HG03439 (cell line): ENCODE measurements around the gene ADGRF1.
"Not testable (repeated sequence)": the region's sequence is repeated elsewhere in the genome, so short reads cannot be mapped to it uniquely, and the experiment has no call there.

Experiments
- ATAC-seq: cut with Tn5 transposase; IDR thresholded peaks from one replicate; pipeline ENCODE4 v1.9.1; 2021; ENCODE audit warnings: mild to moderate bottlenecking, moderate library complexity; ENCODE audit not compliant: unreplicated experiment

The ADGRF1 gene

DNA sequence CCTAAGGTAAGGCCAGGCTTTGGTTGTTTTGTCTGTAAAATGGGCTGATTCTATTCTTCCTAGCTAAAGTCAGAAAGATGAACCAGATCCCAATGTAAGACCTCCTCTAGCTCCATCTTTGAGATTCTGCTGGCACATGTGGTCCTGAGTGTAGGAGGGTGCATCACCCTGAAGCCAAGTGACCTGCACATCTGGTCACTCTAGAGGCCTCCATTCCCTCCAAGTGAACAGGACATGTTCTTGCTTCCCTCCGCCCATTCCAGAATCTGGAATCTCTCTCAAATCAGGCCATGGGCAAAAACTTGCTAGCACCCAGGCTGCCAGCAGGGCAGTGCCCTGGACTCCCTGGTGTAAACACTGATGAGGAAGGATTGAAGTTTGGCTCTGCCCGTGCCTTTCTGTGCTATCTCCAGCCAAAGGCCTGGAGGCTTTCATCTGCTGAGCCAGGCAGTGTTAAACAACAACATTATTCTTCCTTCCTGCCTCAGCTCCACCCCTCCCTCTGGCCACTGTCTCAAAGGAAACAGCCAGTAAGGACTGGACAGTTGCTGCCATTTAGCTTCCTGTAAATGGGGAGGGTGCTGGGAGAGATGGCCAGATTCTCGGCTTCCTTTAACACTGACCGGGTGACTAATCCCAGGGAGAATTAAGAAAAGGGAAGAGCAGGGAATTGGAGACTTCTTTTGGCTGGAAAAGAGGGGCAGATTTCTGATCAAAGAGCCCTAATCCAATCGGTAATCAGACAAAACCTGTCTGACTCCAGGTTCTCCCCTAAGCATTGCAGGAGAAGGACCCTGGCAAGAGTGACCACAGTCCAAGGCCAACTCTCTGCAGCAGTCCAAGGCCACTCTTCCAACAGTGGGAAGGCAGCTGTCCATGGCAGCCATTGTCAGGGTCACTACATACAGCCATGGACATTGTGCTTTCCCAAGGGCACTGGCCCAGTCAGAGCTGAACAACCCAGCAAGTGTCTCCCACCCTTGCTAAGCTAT is 19.5 kb upstream of the ADGRF1 start:
- ATAC-seq = no peak

DNA sequence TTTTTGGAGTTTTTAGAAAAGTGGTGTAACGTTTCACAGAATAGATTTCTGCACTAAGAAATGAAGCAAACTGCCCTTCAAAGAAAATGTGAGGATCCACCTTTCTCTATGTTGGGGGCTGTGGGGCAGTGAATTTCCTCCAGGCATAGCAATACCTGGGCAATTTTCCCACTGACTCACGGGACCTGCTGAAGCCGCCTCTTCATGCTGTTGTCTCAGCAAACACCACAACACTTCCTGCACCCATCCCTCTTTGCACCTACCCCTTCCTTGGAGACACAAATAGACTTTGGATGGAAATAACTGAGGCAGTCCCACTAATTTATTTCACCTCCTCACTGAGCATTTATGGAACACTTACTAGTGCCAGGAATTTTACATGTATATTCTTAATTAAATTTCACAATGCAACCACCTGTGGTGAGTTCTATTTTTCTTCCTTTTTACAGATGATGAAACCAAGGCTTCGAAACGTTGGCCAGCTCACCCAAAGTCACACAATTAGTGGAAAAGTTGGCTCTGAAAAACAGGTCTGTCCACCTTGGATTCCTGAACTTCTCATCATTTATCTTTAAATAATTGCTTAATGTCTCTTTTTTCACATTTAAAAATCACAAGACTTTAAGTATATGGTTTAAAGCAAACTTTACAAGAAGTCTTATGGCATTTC is 17.2 kb upstream of the ADGRF1 start:
- no peak for ATAC-seq

DNA sequence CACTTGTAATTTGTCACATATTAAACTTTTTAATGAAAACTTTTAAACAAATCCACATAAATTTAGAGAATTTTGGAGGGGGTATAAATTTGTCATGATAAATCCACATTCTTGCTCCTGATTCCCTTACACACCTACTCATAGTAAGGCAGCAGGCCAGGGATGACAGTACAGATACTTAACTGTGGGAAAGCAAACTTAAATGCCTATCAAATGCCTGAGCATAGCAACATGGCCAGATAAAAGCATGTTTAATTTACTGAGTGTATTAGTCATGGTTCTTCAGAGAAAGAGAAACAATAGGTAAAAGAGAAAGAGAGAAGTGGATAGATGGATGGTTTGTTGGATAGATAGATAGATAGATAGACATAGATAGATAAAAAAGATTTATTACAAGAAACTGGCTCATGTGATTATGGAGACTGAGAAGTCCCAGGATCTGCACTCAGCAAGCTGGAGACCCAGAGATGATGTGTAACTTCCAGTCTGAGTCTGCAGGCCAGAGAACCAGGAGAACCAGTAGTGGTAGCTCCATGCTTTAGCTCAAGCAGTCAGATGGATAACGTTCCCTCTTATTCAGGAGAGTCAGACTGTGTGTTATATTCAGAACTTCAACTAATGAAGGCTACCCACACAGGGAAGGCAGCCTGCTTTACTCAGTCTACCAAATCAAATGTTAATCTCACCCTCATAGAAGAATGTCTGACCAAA is 15.9 kb upstream of the ADGRF1 start:
- ATAC-seq = no peak

DNA sequence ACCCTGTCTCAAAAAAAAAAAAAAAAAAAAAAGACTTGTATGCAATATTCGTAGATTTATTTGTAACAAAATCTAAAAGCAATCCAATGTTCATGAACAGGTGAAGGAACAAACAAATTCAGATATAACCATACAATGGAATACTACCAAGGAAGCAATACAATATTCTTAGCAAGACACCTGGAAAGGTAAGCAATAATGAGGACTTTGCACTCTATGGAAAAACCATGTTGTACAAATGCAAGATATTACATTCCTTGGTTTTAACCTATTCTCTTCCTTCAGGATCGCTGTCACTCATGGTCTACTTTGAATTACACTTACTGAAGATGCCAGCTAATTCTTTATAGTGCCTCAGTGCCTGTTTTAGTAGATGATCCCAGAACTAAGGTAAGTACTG is 14.7 kb upstream of the ADGRF1 start:
- no peak for ATAC-seq

DNA sequence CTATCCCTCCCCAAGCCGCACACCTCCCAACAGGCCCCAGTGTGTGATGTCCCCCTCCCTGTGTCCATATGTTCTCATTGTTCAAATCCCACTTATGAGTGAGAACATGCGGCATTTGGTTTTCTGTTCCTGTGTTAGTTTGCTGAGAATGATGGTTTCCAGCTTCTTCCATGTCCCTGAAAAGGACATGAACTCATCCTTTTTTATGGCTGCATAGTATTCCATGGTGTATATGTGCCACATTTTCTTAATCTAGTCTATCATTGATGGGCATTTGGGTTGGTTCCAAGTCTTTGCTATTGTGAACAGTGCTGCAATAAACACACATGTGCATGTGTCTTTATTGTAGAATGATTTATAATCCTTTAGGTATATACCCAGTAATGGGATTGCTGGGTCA is 12.2 kb upstream of the ADGRF1 start:
- ATAC-seq = not testable (repeated sequence)

DNA sequence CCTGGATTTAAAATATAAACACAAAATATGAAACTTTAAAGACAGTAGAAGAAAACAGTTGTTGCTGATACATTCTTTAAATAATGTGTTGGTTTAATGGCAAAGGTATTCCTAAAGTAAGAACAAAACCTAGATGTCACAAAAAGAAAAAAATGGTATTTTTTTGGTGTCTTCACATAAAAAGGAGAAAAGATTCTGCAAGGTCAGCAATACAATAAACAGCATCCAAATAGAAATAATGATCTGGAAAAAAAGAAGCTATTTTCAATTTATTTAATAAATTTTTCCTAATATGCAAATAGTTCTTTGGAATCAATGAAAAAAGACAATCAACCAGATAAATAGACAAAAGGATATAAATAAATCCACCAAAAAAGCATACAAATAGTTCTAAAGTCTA is 6.5 kb upstream of the ADGRF1 start:
- ATAC-seq = no peak

DNA sequence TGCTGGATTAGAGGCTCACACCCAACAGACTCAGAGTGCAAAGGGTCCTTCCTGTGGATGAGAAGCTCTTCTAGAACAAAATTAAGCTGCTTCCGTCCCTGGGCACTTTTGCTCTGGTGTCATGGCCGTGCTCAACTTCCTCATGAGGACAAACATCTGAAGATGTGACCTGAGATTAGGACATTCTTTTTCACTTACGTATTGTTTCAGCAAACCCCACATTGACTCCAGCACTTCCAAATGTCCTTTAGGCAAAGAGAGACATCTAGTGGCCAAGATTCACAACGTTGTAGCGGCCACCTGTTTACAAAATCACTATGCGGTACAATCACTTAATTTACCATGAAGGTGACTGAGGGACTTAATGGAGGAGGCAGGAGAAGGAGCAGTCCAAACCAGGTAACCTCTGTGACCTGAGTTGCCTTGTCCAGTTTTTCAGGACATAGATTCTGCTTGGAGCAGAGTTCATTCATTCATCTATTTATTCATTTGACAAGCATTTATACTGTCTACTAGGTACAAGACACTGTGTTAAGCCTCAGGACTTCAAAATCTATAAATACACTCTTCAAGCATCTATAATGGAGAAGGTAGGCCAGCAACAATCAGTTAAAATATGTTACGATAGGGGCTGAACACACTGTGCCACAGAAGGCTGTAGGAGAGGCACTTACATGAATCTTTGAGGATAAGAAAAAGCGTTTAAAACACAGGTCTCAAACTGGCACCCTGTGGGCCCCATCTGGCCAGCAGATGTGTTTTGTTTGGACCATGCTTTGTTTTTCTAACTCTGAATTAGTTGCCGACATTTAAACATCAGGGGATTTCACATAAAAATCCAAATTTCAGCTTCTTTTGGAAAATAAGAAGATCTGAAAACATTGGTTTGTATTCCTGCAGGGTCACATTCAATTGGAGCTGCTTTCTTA is 5.6 kb upstream of the ADGRF1 start:
- ATAC-seq = peak; percentile 86

DNA sequence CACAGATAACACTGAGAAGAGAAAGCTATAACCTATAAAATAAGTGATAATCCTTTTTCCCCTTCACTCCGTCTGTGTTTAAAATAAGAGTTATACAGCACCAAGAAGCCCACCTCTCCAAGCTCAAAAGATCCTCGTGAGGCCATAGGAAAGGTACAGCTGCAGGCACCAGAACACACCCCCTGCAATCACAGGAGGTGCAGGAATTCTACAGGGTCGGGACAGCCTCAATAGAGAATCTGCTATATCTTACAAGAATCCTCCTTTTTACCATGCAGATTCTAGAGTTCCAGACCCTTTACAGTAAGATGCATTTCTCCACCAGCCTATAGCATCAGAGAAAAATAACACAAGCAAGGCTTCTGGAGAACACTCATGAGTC is 5.0 kb upstream of the ADGRF1 start:
- ATAC-seq = peak; percentile 16

DNA sequence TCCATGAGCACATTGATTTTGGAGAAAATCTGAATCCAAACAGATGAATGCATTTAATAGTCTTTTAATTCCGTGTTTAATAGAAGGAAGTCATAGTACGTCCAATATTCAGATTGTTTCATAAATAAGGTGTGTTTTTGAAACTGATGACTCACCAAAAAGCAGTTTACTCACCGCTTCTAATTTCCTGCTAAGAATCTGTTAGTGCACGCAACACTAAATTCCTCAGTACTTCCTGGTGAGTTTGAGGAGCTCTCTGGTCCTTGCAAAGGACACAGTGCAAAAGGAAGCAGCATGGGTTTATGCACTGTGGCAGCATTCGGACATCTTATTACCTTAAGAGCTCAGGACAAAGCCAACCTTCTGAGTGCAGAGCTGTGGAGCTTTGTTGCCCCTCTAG is 2.3 kb upstream of the ADGRF1 start:
- no peak for ATAC-seq

DNA sequence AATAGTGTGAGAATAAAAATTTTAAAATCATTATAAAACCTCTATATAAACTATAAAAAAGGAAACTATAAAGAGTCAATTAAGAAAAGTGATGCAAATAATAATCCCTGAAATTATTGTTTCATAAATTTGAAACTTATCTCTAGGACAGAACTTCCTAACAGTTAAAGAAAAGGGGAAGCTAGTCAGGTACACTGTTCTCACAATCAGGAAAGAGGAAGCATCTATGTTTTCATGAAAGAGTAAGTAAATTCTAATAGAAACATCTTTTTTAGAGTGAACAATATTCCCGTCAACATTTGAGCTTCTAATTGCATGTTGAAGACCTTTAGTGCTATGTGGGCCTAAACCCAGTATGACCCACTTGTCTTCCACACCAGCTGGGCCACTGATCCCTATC is 1.2 kb upstream of the ADGRF1 start:
- ATAC-seq = no peak

DNA sequence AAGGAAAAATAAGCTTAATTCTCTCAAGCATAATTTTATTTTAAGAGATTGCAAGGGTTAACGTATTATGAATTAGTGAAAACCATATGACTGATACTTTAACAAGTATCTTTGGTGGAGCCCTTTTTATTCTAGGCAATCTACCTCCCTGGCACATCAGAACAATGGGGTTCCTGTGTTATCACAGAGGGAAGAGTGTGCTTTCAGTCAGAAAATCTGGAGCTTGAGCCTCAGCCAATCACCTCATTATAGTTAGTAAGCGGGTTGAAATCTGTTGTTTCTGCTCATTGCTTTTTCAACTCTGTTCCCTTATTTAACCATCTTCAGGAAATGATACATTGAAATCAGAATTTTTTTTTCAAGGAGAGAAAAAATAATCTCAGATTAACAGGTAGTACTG is 391 bp downstream of the ADGRF1 start:
- ATAC-seq = no peak

DNA sequence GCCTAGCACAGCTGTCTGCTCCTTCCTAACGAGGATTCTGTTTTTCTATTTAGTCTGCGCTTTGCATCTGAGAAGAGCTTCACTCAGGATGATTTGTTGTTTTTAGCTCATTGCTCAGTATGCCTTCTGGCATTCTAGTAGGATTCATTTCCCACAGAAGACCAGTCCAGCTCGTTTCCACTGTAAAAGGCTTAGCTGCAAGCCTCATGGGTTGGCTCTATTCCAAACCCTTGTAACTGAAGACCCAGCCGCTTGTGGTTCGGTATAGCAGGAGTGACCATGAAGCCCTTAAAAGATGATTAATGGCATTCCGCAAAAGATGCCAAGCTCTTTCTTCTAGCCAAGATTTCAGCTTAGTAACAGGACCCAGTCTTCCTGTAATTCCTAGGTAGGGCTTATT is 7.2 kb downstream of the ADGRF1 start:
- ATAC-seq = no peak

DNA sequence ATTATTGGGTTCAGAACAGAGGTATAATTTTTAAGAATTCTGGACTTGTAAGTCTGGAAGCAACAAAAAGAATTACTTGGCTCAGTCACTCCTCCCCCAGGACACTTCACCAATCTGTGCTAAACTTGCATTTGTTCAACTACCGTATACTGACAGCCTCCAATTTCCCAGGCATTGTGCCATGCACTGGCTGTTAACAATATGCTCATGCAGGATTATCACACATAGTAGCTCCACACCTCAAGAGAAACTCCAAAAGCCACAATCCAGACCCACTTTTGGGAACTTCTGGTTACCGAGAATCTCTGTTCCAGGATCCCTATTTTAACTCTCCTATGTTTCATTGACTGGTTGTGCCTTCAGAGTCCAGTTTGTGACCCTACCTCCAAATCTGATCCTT is 7.7 kb downstream of the ADGRF1 start:
- ATAC-seq = no peak

DNA sequence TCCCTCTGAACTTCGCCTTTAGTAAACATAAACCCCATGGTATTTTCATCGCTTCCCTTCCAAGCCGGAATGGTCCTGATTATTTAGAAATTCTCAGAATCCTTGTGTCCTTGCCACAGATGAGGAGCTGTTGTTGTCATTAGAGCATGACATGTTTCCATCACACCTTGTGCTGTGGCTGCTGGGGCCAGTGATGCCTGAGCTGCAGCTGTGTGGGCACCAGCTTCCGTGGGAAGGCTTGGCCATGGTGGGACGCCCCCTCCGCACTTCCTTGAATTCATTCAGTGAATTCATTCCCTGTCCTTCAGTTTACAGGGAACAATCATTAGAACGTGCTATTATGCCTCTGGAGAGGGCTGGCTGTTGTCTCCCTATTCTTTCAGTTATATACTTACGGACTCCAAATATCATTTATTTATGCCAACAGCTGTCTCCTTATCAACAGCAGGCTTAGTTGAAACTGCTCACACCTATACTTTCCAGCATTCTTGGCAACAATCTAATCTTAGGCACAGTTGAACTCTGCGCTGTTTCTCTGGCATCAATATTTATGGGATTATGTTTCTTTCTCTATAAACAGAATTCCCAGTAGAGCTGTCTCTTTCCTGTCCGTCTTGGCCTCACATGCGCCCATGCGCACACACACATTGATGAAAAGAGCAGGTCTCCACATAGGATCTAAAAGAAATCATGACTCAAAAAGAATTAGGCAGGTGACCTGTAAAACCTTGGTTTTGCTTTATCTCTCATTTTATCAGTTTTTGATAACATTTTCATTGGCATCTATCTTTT is 9.0 kb downstream of the ADGRF1 start:
- no peak for ATAC-seq

DNA sequence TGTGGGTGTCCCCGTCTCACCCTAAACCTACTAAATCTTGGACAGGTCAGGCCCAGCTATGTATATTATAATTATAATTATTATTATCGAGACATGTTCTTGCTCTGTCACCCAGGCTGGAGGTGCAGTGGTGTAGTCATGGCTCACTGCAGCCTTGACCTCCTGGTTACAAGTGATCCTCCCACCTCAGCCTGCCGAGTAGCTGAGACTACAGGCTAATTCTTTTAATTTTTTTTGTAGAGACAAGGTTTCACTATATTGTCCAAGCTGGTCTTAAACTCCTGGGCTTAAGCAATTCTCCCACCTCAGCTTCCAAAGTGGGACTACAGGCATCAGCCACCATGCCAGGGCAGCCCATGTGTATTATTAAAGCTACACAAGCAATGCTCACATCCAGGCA is 10.5 kb downstream of the ADGRF1 start:
- ATAC-seq = no peak

DNA sequence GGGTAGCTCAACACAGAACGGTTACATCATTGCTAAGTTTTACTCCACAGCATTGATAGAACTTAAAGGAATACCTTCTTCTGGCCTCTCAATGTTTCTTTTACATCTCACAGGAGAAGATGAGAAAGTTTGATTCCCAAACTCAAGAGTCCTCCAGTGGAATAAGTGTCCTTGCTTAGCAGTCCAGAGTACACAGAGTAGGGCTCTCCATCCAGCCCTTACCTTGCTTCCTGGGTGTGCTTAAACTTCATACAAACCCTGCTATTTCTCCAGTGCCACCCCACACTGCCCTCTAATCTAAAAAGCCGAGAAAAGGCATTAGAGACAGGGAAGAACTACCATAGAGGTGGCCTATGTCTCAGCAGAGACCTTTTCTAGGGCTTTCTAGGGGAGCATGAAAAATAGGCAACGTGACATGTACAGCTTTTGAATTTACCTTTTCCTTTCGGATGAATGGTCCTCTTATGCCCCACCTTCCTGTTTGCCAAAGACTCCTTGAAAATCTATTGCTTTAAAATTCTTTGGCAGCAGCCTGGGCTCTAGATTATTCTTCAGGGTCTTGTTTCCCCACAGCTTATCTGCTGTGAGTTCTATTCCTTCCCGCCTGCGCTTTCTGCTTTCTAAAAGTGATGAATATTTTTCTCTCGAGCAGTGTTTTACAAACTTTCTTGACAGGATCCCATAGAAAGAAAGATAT is 12.1 kb downstream of the ADGRF1 start:
- no peak for ATAC-seq

DNA sequence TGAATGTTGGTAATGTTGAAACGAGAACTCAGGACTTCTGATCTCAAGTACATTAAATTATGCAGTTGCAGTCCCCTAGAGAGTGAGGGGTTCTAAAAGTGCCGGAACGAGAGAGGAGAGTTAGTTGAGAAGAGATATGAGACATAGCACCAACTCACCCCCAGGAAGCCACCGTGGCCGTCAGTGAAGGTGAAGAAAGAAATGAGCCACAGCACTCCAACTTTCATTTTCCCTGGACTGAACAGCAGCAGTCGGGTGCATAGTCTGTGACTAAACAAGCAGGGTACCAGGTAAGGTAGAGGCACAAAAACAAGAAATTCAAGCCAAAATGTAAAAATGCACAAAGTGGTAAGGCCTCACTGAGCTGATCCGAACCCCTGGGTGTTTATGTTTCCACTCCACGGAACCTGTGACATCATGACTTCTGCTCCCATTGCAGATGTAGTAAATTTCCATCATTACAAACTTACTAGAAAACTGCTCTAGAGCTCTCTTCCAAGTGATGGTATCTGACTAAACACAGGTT is 13.2 kb downstream of the ADGRF1 start:
- no peak for ATAC-seq

DNA sequence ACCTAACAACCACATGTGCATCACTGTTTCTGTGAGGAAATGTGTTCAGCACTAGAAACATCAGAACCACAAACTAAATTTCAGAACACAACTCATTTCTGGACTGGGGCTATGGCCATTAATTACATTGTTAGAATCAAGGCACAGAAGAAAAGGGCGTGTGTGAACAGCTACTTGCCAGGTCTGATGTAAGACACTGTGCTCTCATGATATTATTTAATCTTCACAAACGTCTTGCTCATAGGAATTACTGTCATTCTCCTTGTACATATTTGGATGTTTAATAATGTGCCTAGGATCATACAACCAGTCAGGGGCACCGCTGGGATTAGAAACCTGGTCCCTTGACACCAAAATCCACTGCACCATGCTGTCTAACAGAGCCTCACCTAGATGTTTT is 14.8 kb downstream of the ADGRF1 start:
- ATAC-seq = no peak

DNA sequence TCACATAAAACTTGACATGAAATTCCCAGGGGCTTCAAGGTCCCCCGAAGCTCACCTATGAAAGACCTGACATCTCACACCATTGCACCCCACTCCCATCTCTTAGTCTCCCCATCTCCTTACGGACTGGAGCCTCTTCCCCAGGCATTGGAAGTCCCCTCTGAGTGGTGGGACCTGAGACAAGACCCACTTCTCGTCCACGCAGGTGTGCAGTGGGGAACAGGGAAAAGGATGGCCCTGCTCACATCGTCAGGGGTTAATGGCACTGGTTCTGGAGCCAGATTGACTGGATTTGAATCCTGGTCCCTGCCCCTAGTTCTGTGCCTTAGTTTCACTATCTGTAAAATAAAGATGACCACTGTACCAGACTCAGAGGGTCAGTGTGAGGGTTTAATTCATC is 15.5 kb downstream of the ADGRF1 start:
- ATAC-seq = no peak
